ENCODE measurements around the gene UBE2G2.

The UBE2G2 gene

DNA sequence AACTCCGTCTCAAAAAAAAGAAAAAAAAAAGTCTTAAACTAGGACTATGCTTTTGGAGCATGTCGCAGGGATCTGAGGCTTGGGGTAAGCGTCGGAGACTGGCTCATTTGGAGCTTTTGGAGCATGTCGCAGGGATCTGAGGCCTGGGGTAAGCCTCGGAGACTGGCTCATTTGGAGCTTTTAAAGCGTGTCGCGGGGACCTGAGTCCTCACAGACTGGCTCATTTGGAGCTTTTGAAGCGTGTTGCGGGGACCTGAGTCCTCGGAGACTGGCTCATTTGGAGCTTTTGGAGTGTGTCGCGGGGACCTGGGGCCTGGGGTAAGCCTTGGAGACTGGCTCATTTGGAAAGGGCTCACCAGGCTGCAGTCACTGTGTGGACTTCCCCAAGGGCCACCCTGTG lies 76.7 kb downstream of the UBE2G2 start:
- DNase-seq (ENCODE audit: insufficient read length, low spot score), result no peak
- no peak for TF ChIP-seq POLR2A (IDR thresholded peaks at IDR 0.05; ENCODE audit: low read depth, low read length)
- FAIRE-seq, result no peak

- no peak for DNase-seq (ENCODE audit: insufficient read length, low spot score)
- no peak for FAIRE-seq
- no peak for TF ChIP-seq POLR2A (IDR thresholded peaks at IDR 0.05; ENCODE audit: low read depth, low read length)
Measured at GRCh38 chr21:44724196-44724595, 77.4 kb downstream of the UBE2G2 start.

GRCh38 chr21:44723177-44724131 lies 78.2 kb downstream of the UBE2G2 start:
- no peak for TF ChIP-seq POLR2A (IDR thresholded peaks at IDR 0.05; ENCODE audit: low read depth, low read length)
- no peak for FAIRE-seq

GRCh38 chr21:44722731-44723130 lies 78.9 kb downstream of the UBE2G2 start:
- DNase-seq (ENCODE audit: insufficient read length, low spot score) (no peak), FAIRE-seq (no peak)
- TF ChIP-seq POLR2A (IDR thresholded peaks at IDR 0.05; ENCODE audit: low read depth, low read length), result no peak

More at GRCh38 chr21:44723177-44724131, 78.2 kb downstream of the UBE2G2 start:
- DNase-seq (ENCODE audit: insufficient read length, low spot score), result no peak

GRCh38 chr21:44720170-44720569 lies 81.5 kb downstream of the UBE2G2 start:
- TF ChIP-seq POLR2A (IDR thresholded peaks at IDR 0.05; ENCODE audit: low read depth, low read length), result no peak
- FAIRE-seq, result no peak
- no peak for DNase-seq (ENCODE audit: insufficient read length, low spot score)

Data from H54 (cell line).